D721Med (cell line): ENCODE measurements around the gene EPHA3.

Experiments used
- DNase-seq: peaks from one replicate; pipeline ENCODE4 v3.0.0; 2011; ENCODE audit warnings: low spot score; ENCODE audit not compliant: insufficient read length
- FAIRE-seq: peaks from 2 replicates; lab custom pipeline; 2011; peaks lifted over from hg19 to GRCh38; lab: Jason Lieb, UNC
- TF ChIP-seq, protein P1 (sequence below): IDR thresholded peaks from 2 replicates; pipeline ENCODE4 v1.5.1; 2012; ENCODE audit warnings: mild to moderate bottlenecking, control low read depth; ENCODE audit not compliant: insufficient read depth; ENCODE audit errors: missing control alignments

EPHA3 gene

DNA sequence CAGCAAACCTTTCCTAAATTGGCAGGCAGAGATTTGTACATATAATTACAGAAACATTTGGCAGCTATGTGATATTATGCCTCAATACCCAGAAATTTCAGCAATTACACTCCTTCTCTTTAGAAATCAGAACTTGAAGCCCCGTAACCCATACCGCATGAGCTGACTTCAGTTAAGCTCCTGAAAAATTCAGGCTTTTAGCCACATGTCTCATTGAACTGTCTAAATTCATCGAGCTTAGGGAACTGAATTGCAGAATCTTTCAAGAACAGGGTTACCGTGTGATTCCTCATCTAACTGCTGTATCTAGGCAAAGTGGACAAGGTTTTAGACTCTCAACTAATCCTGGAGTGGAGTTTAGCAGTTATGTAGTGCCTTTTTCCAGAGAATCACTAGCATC, 333.0 kb downstream of the EPHA3 start:
- no peak for FAIRE-seq
- DNase-seq, result no peak
- TF ChIP-seq, protein P1, sequence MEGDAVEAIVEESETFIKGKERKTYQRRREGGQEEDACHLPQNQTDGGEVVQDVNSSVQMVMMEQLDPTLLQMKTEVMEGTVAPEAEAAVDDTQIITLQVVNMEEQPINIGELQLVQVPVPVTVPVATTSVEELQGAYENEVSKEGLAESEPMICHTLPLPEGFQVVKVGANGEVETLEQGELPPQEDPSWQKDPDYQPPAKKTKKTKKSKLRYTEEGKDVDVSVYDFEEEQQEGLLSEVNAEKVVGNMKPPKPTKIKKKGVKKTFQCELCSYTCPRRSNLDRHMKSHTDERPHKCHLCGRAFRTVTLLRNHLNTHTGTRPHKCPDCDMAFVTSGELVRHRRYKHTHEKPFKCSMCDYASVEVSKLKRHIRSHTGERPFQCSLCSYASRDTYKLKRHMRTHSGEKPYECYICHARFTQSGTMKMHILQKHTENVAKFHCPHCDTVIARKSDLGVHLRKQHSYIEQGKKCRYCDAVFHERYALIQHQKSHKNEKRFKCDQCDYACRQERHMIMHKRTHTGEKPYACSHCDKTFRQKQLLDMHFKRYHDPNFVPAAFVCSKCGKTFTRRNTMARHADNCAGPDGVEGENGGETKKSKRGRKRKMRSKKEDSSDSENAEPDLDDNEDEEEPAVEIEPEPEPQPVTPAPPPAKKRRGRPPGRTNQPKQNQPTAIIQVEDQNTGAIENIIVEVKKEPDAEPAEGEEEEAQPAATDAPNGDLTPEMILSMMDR, result no peak

DNA sequence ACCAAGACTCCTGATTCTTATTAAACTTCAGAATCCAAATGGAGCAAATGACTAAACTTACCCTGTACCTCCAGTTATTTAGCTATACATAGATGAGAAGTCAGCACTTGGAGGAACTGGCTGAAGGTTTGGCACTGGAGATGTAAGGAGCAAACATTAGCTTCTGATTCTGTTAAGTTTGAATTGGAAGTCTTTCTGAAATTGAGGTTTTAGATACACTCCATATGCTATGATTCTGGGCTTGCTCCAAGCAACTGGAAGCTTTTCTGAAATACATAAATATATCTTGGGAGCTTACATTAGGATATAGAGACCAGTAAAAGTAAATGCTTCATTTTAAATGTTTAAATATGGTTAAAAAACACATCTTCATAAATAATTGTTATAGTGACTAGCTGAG, 333.7 kb downstream of the EPHA3 start:
- FAIRE-seq (no peak), DNase-seq (no peak)
- TF ChIP-seq, protein P1, result no peak

DNA sequence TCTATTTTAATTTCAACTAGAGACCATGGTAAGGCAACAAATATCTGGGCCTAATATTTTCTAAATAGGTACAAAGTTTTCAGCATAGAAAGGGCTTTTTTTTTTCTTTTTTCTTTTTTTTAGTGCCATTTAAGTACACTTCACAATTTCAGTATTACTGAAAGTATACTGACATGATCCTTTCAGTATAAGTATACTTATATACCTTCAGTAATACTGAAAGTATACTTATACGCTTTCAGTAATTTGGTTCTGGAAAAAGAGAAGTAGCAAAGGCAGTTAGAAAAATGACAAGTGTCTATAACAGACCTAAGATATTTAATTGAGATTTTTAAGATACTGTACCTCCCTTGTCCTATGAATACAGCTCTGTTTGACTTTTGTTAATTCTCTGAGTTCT, 339.2 kb downstream of the EPHA3 start:
- DNase-seq (no peak), FAIRE-seq (no peak)
- TF ChIP-seq, protein P1, result no peak

DNA sequence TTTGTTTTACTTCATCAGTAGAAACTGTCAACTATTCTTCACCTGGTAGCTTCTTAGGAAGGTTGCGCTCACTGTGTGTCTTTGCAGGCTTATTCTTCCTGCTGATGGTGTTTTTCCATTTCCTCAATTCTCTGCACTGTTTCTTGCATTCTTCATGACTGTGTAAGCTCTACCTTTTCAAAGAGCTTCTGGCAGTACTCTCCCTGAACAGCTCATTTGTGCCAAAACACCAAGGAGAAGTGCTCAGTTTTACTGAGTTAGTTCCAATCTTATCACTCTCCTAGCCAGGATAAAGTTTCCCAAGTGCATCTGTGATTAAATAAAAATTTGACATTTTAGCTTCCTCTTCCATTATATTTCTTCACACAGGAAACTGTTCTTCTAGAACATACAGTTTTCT, 339.8 kb downstream of the EPHA3 start:
- FAIRE-seq (no peak), DNase-seq (no peak)
- TF ChIP-seq, protein P1, result no peak

DNA sequence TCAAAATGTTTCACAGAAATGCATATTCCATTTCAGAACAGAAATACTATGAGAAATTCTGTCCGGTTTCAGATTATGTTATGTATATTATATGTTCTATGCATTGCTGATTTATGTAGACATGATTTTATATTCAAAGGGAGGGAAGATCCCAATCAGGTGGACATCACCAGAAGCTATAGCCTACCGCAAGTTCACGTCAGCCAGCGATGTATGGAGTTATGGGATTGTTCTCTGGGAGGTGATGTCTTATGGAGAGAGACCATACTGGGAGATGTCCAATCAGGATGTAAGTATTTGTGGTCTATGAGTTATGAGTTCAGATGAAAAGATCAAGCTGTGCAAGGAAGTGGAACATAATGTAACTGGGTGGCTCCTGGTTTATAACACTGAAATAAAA, 341.7 kb downstream of the EPHA3 start:
- FAIRE-seq (no peak), DNase-seq (no peak)
- TF ChIP-seq, protein P1, result no peak

DNA sequence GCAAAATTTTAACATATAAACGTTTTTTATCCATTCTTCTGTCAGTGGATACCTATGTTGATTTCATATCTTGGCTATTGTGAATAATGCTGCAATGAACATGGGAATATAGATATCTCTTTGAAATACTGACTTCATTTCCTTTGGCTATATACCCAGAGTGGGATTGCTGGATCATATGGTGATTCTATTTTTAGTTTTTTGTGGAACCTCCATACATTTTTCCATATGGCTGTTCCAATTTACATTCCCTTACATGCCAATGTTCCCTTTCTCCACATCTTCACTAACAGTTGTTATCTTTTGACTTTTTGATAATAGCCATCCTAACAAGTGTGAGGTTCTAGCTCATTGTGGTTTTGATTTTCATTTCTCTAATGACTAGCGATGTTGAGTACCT, 344.6 kb downstream of the EPHA3 start:
- no peak for DNase-seq
- FAIRE-seq, result no peak

DNA sequence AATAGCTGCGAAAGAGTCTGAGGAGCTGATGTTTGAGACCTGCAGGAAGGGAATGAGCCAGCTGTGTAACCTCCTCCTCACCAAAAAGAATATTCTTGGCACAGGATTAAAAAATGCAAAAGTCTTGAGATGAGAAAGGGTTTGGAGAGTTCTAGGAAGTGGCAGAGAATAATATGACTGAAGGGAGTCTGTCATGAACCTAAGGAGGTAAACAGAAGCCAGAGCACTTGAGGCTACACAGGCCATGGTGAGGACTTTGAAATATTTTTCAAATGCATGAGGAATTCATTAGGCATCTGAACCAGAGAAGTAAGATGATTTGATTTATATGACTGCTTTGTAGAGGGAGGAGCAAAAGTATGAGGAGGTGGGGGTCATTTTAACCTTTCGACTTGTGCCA, 347.8 kb downstream of the EPHA3 start:
- TF ChIP-seq, protein P1, result no peak
- no peak for FAIRE-seq
- DNase-seq, result no peak

More for the DNA sequence above, 344.6 kb downstream of the EPHA3 start:
- TF ChIP-seq, protein P1, result no peak
